Astrocyte of the hippocampus (primary cell): Measurements from ENCODE around the gene SLC16A6.
"Not testable (repeated sequence)": the region's sequence is repeated elsewhere in the genome, so short reads cannot be mapped to it uniquely, and the experiment has no call there.

ENCODE experiments used
- DNase-seq: peaks from one replicate; pipeline ENCODE4 v3.0.0; 2011; ENCODE audit warnings: low read depth, low spot score

Gene SLC16A6

DNA sequence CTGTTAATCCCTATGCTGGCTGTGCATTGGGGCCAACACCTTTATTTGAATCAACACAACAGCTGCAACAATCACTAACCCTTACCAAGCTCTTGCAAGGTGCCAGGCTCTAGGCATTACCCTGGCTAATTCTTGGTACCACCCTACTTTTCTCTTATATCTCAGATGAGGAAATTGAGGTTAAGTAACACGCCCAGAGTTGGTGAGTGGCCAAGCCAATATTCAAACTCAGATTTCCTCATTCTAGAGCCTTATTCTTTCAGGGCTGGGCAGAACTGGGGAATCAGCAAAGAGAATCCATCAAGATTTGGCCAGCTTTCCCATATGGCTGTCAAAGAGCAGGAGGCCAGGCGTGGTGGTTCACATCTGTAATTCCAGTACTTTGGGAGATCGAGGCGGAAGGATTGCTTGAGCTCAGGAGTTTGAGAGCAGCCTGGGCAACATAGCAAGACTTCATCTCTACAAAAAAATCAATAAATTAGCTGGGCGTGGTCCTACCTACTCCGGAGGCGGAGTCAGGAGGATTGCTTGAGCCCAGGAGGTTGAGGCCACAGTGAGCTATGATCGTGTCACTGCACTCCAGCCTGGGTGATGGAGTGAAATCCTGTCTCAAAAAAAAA lies 24.1 kb upstream of the SLC16A6 start:
- DNase-seq: no peak

DNA sequence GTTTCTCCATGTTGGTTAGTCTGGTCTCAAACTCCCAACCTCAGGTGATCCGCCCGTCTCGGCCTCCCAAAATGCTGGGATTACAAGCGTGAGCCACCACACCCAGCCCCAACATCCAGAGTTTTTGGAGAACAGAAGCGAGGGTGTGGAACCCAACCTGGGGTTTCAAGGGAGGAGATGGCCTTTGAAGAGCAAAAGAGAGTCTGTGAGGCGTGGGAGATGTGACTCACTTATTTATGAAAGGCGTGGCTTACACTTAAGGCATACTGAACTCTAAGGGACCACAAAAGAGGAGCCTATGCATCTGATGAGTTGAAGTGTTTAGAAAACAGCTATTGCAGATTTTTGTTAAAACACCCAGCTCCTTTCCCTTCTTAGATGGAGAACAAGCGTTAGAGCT lies 19.2 kb upstream of the SLC16A6 start:
- no peak for DNase-seq

DNA sequence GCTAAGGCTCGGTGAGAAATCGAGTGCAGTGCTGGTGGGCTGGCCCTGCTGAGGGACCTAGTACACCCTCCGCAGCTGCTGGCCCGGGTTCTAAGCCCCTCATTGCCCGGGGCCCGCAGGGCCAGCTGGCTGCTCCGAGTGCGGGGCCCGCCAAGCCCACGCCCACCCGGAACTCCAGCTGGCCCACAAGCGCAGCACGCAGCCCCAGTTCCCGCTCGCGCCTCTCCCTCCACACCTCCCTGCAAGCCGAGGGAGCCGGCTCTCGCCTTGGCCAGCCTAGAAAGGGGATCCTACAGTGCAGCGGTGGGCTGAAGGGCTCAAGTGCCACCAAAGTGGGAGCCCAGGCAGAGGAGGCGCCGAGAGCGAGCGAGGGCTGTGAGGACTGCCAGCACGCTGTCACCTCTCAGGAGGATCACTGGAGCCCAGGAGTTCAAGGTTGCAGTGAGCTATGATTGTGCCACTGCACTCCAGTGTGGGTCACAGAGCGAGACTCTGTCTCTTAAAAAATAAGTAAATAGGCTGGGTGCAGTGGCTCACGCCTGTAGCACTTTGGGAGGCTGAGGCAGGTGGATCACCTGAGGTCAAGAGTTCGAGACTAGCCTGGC lies 18.2 kb upstream of the SLC16A6 start:
- DNase-seq: not testable (repeated sequence)

DNA sequence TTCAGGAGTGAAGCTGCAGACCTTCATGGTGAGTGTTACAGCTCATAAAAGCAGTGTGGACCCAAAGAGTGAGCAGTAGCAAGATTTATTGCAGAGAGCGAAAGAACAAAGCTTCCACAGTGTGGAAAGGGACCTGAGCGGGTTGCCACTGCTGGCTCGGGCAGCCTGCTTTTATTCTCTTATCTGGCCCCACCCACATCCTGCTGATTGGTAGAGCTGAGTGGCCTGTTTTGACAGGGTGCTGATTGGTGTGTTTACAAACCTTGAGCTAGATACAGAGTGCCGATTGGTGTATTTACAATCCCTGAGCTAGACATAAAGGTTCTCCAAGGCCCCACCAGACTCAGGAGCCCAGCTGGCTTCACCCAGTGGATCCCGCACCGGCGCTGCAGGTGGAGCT lies 17.6 kb upstream of the SLC16A6 start:
- DNase-seq: not testable (repeated sequence)

DNA sequence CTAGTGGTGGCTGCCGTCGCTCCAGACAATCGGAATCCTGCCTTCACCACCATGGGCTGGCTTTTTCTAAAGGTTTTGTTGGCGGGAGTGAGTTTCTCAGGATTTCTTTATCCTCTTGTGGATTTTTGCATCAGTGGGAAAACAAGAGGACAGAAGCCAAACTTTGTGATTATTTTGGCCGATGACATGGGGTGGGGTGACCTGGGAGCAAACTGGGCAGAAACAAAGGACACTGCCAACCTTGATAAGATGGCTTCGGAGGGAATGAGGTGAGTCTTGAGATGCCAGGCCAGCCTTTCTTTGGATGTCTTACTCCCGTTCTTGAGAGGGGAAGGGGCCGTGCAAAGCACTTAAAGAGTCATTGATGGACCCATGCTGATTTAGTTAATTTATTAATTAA lies 16.5 kb upstream of the SLC16A6 start:
- DNase-seq: no peak

DNA sequence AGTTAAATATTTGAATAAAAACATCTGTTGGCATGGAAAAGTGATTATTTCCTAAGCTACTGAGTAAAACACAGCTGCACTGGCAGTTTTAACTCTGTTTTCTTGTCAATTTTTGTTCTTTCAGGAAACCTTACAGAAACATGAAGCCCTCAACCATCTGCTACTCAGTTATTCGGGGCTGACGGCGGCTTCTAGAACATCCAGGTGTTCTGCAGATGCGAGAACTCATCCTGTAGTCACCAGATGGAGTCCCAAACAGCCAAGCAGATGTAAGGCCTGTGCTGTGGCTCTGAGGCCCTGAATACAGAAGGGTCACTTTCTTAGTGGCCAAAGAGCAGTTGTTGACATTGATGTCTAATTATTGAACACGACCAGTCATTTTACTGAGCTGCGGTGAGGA lies 15.9 kb upstream of the SLC16A6 start:
- DNase-seq: no peak

DNA sequence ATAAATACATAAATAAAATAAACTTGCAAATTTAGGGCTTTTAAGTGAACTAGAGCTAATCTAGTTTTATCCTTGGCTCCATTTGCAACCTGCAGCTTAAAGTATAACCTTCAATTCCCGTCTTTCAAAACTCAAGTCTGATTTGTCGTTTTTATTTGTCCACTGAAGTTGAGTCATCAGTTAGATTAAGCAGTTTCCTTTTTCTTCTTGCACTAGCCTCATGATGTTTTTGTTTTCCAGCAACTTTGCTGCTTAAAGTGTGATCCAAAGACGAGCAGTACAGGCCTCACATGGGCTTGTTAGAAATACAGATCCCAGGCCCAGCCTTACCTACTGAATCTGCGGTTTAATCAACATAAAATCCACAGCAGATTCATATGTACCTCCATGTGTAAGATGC lies 14.2 kb upstream of the SLC16A6 start:
- DNase-seq: no peak

DNA sequence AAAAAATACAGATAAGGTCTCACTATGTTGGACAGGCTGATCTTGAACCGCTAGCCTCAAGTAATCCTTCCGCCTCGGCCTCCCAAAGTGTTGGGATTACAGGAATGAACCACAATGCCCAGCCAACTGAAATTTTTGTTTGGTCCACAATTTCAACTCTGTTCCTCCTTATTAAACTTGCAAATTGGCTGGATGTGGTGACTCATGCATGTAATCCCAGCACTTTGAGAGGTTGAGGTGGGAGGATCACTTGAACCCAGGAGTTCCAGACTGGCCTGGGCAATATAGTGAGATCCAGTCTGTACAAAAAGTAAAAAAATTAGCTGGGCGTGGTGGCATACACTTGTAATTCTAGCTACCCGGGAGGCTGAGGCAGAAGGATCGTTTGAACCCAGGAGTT lies 13.8 kb upstream of the SLC16A6 start:
- no peak for DNase-seq

DNA sequence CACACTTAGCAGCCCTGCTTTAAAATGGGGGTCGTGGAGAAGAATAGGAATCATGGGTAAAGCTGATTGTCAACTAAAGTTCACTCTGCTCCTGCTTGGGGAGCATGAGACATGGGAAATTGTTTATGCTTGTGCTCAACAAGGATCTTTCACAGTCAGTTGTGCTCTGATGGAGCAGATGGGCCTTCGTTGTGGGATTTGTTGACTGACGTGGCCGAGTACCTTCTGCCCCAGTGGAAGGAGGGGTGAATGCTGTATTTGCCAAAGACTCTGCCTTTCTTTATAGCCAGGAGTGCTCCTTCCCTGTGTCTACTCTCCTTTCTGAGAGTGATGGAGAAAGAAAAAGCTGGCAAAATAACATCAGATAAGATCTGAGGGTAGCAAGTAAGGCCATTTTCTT lies 11.7 kb upstream of the SLC16A6 start:
- no peak for DNase-seq

DNA sequence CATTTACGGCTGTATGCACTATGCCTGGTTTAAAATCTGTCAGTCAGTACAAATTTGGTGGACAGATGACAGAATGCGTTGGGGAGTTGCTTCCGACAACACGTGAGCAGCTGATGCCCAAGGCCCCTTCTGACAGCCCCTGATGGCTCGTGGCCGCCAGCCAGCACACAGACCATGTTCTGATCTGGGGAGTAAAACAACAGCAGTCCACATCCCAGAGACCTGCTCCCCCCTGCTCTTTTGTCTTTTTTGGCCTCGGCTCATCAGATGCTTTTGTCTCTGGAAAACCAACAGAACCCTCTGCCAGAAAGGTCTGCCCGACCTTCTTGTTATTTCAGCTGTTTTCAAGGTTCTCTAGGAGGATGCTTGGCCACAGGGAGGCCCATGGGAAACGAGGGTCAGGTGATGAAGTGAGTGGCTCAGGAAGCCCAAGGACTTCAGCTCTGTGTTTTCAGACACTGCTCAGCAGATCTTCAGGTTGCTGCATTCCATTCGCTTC lies 11.2 kb upstream of the SLC16A6 start:
- peak; percentile 36 for DNase-seq

DNA sequence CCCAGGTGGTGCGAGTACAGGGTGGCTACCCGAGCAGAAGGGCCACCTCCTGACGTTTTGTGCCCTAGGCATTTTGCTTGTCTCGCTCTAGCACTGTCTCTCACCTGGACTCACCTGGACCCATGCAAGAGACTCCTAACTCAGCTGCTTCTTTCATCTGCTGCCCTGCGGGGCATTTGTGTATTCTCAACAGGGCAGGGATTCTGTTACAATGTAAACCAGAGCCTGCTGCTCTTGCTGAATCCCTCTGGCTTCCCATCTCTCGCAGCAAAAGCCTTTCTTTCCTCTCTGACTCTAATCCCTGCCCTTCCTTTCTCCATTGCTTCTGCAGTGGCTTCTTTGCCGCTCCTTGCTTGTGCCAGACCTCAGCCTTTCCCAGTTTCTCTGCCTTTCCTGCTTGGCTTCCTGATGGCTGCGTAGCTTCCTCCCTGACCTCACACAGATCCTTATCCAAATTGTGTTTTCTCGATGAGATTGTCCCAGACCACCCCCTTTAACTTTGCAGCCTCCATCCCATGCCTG lies 10.6 kb upstream of the SLC16A6 start:
- DNase-seq: no peak

DNA sequence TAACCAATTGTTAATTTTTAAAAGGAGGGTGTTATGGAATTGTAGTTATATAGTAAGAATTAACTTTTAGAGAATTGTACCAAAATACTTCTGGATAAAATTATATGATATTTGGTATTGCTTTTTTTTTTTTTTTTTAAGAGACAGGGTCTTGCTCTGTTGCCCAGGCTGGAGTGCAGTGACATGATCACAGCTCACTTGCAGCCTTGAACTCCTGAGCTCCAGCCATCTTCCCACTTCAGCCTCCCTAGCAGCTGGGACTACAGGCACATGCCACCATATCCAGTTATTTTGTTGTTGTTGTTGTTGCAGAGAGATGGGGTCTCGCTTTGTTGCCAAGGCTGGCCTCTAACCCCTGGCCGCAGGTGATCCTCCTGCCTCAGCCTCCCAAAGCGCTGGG lies 8.9 kb upstream of the SLC16A6 start:
- no peak for DNase-seq

DNA sequence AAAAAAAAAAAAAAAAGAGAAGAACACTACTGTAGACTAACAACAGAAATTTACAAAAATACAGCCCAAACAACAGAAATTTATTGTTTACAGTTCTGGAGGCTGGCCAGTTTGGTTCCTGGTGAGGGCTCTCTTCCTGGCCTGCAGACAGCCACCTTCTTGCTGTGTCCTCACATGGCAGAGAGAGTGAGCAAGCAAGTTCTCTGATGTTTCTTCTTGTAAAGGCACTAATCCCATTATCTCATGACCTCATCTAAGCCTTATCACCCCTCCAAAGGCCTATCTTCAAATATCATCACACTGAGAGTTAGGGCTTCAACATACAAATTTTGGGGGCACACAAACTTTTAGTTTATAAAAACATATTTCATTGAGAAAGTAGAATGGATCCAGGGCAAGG lies 7.7 kb upstream of the SLC16A6 start:
- DNase-seq: no peak

DNA sequence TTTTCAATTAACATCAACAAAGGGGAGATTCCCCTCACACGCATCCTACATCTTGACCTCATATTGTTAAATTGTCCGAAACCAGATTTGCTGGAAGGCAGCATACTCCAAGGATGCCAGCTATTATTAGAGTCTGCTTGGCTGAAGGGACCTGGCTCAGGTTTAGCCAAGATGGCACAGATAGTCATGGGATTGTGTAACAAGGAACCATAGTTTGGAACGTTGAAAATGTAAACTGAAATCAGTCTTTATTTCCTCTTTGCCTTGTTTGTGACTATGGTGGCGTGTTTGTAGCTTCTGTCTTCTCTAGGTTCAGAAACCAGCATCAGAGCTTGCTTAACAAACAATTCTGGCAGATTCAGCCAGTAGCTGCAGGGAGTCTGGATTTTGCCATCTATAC lies 6.3 kb upstream of the SLC16A6 start:
- no peak for DNase-seq

DNA sequence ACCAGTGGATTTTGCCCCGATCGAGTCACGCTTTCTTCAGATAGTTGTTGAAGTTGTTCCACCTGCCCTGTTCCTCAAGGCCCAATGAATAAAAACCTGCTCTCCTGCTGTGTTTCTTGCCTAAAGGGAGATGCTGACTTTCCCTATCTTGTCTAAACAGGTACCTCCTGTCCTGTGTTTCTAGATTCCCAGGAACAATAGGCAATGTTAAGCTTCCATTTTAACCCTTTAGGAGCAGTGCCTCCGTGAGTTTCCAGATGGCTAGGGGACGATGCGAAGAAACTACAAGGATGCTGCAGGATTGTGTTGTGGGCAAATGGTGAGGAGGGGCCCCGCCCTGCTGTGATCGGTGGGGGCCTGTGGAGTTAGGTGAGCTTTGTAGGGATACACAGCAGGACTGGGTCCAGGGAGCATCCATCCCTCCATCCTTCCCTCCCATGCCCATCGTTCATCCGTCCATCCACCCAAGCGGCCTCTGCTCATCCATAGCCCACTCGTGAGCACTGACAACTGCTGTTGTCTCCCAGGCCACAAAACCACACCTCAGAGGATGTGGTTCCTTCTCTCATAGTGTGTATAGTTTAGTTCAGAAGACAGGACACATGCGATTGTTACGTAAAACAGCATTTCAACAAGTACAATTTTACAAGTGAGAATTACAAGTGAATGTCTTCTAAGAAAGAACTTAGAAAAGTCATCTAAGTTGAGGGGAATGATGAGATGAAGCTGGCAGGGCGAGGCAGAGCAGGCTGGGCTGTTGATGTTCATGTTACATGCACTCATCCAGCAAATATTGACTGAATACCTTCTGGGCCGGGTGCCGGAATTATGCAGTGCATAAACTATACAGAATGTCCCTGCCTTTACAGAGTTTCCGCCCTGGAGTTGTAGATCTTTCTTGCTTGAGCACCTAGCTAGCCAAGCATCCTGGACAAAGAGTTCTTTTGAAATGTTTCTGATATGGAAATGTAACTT lies 5.6 kb upstream of the SLC16A6 start:
- no peak for DNase-seq

DNA sequence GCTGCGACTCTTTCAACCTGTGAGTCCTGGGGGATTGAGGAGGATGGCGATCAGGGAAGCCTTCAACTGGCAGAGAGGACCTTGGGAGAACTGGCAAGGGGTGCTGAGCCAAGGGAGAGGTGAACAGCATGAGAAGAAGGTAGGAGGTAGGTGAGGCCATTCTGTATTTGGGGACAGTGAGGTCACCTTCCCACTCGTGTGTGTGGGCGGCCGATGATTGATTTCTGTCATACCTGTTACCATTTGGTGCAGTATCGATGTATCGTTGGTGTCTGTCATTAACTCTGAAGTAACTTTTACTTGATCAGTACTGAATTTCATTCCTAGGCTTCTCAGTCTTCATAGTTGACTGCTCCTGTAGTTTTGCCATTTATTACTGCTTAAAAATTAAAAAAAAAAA lies 4.2 kb upstream of the SLC16A6 start:
- no peak for DNase-seq

DNA sequence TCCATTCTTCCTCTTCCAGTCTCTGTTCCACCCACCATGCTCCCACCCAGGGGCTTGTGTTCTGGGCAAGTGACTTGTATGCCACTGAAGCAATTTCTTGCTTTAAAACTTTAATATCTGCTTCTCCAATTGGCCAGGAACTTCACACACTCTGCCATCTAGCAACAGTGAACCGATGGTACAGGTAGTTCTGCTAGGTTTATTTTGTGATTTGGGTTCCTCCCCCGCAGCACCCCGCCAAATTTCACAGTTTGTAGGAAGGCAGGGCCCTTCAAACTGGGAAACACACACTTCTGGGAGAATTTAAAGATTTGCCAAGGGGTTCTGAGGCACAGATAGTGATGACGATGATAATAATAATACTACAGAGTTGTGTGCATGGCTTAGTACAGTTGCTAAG lies 3.7 kb upstream of the SLC16A6 start:
- no peak for DNase-seq

DNA sequence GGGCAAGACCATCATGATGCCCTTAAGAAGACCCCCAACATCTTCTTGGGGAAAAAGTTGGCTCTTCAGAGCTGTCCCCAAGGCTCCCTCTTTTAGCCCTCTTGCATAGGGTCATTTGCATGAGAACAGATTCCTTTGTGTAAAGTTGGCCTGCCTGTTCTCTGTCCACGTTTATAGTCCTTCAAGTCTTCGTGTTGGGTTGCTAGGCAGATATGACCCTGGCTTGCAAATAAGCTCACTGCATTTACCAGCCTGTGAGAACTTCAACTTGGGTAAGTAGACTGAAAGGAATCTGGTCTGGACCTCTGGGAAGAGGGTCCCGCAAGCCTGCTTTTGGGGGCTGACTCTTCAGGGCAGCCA lies 3.2 kb upstream of the SLC16A6 start:
- peak; percentile 24 for DNase-seq

DNA sequence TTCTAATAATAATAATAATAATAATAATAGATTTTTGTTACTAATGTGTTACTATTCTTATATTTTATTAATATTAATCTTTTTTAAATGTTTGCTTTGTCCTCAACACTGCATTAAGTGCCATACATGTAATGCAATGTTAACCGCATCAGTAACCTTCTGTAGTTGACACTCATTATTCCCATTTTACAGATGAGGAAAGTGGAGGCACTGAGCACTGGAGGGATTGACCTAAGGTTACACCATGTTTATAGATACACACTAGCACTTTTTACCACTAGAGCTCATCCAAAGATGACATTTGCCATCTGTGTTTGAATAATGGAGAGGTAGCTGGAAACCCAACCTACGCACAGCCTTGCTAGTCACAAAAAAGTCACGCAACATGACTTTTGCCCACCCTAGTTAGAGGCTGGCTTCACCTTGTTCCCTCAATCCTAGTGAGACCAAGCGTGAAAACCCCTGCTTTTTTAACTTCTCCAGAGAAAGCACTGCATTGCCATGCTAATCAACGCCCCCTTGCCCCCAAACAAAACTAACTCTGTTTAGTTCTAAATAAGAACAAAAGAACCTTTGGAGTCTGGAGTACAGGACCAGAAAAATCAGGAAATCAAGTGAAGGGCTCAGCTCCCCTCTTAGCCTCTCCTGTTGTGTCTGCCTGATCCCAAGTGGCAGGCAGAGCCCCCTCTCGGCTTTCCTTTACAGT lies 2.7 kb upstream of the SLC16A6 start:
- DNase-seq: no peak

DNA sequence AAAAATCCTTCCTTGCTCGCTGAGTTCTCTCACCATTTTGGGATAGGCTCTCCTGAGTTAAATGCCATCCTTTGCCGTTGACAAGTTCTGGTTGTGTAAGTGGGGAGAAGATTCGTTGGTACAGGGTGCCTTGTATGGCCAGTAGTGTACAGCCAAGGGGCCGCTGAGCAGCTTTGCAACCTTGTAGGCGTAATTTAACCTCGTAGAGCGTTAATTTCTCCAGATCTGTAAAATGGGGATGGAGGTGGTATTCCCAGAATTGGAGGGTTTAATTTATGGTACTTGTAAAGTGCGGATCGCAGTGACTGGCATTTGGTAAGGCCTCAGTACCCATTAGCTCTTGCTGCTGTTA lies 1.7 kb upstream of the SLC16A6 start:
- DNase-seq: no peak

DNA sequence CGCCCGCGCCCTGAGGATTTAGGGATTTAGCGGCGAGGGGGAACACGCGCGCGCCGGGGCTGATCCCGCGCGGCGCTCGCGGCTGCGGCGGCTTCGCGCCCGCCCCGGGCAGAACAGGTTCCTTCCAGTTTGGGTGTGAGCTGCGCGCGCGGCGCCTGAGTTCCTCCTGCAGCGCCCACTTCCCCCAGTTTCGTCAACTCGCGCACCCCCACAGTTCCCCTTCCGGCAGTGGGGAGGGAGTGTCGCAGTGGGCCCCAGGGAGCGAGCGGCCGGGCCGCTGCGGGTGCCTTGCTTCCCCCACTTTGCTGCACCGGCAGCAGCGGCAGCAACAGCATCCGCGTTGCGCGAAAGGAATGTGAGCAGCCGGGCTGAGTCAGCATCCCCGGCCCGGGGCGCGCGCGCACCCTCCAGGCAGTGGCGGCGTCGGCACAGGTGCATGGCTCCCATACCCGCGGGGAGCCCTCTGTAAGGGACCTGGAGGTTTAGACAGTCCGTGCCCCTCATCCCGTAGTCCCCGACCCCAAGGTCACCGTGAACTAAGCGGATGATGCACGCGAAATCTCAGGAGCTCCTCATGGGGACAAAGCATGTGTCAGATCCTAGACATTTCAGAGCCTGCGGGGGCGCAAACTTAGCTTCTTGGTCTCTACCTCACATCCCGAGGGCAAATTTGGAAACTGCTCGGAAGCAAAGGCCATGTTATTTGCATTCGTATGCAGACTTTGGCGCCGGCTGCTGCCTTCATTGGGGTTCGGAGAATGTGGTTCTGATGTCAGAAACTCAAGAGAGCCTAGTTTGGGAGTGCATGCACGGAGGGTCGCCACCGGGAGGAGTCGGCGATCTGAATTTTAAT lies 1.1 kb upstream of the SLC16A6 start:
- DNase-seq: peak; percentile 87
